Amniotic stem cell (primary cell): Measurements from ENCODE around the gene PACS2.

ENCODE experiments used
- DNase-seq: peaks from one replicate; lab custom pipeline; 2025; lab: John Stamatoyannopoulos, UW

PACS2 gene

GRCh38 chr14:105386581-105387529 is 72.3 kb downstream of the PACS2 start:
- no peak for DNase-seq

- no peak for DNase-seq
Observed at GRCh38 chr14:105387530-105387922, 73.0 kb downstream of the PACS2 start.

GRCh38 chr14:105388110-105388951 is 73.8 kb downstream of the PACS2 start:
- no peak for DNase-seq

- DNase-seq: no peak
Observed at GRCh38 chr14:105388976-105389375, 74.4 kb downstream of the PACS2 start.

GRCh38 chr14:105389534-105389933 is 75.0 kb downstream of the PACS2 start:
- no peak for DNase-seq

- DNase-seq: no peak
Observed at GRCh38 chr14:105389976-105390848, 75.7 kb downstream of the PACS2 start.

- DNase-seq: no peak
Observed at GRCh38 chr14:105390849-105391500, 76.4 kb downstream of the PACS2 start.

GRCh38 chr14:105391541-105391940 is 77.0 kb downstream of the PACS2 start:
- DNase-seq: no peak

GRCh38 chr14:105392131-105393090 is 77.9 kb downstream of the PACS2 start:
- DNase-seq: no peak

- no peak for DNase-seq
Observed at GRCh38 chr14:105393151-105393550, 78.6 kb downstream of the PACS2 start.

- DNase-seq: no peak
Observed at GRCh38 chr14:105394714-105395537, 80.4 kb downstream of the PACS2 start.

GRCh38 chr14:105395538-105395854 is 80.9 kb downstream of the PACS2 start:
- no peak for DNase-seq

GRCh38 chr14:105397350-105397931 is 82.9 kb downstream of the PACS2 start:
- DNase-seq: no peak

- peak; percentile 39 for DNase-seq
Observed at GRCh38 chr14:105398044-105398725, 83.6 kb downstream of the PACS2 start, which contains the start of gene TEX22. TEX22 (plus strand) TSS chr14:105398538; CDS start chr14:105399341, 803 bp downstream.

- DNase-seq: no peak
Observed at GRCh38 chr14:105398726-105399465, 84.3 kb downstream of the PACS2 start.

- DNase-seq: no peak
Observed at GRCh38 chr14:105399466-105399775, 84.9 kb downstream of the PACS2 start.

GRCh38 chr14:105400016-105400415 is 85.5 kb downstream of the PACS2 start:
- no peak for DNase-seq

GRCh38 chr14:105401699-105402098 is 87.2 kb downstream of the PACS2 start:
- DNase-seq: no peak
